ENCODE results near the gene MYH2.
"Not testable (repeated sequence)": the region's sequence is repeated elsewhere in the genome, so short reads cannot be mapped to it uniquely, and the experiment has no call there.

MYH2 gene

DNA sequence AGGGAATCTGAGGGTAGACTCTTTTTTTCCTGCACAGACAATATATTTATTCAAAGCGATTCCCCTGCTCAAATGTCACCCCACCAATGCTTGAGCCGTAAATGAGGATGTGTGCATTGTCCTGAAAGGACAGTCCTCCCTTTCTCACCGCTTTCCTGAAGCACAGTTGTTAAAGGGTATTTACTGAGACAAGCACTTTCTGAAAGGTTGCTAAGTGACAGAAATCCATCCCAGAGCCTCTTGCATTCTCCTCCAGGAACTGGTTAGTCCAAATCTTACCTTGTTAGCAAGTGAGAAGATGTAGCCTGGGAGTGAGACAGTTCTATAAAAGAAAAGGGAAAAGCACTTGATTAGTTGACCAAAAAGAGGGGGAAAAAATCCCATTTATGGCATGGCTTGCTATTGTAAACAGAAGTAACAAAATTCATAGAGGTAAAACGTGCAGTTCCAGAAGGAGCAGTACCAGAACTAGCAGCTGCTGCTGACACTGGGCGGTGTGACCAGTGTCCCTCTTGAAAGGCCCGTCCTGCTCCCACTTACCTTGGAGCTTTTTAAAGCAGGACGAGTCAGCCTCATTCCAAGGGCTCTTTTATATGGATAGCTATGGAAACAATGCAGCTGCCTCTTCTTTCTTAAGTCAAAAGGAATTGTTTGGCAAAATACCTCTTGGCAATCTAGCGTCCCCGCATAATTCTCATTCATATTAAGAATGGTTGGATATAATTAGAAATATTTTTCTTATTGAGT is at the start of gene MYH2:
MYH2 (minus strand) TSS at position 563 of the 747 bp plus-strand sequence. CDS start 1,738 bp downstream, outside the sequence.
- H3K4me1 Mint-ChIP-seq (ENCODE audit: low read depth): no peaks in the 10 kb centered on the region
- no peak for DNase-seq (ENCODE audit: low spot score)
- H3K36me3 Mint-ChIP-seq (ENCODE audit: low read depth): no peaks in the 10 kb centered on the region
- H3K4me3 Mint-ChIP-seq: no peak within 1 kb of the TSS
- H3K9me3 Mint-ChIP-seq: no peaks in the 10 kb centered on the region
- no peak within 1 kb of the TSS for H3K27ac Mint-ChIP-seq
- H3K27me3 Mint-ChIP-seq (ENCODE audit: low read depth): no peaks in the 10 kb centered on the region

DNA sequence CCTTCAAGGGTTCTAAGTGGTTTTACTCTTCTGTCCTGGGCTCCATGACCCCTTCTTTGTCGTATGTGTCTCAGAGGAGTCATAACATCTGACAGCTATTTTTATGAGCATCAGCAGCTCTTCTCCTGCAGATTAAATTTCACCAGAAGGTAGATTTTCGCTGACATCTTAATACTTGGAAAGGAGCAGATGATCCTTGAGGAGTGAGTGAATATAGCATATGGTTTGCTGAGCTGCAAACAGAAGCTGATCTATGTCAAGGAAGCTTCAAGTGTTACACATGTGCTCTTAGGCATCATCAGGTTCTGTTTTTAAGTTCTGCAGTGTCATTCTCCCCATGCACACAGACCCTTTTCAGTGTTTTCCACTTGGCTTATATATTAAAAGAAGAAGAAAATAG is 49.2 kb upstream of the MYH2 start:
- Mint-ChIP-seq H3K9me3 (no peaks in the 10 kb centered on the region), H3K27me3 (ENCODE audit: low read depth) (peaks cover 7% of the 10 kb centered on the region), H3K4me3 (no peak overlapping the region), H3K4me1 (ENCODE audit: low read depth) (no peaks in the 10 kb centered on the region), H3K36me3 (ENCODE audit: low read depth) (no peaks in the 10 kb centered on the region), H3K27ac (no peak overlapping the region)
- no peak for DNase-seq (ENCODE audit: low spot score)

- H3K9me3 Mint-ChIP-seq: no peaks in the 10 kb centered on the region
- DNase-seq (ENCODE audit: low spot score): no peak
- no peak overlapping the region for H3K27ac Mint-ChIP-seq
- no peaks in the 10 kb centered on the region for H3K36me3 Mint-ChIP-seq (ENCODE audit: low read depth)
- no peak overlapping the region for H3K4me3 Mint-ChIP-seq
- H3K27me3 Mint-ChIP-seq (ENCODE audit: low read depth): peaks cover 2% of the 10 kb centered on the region
- H3K4me1 Mint-ChIP-seq (ENCODE audit: low read depth): no peaks in the 10 kb centered on the region
Measured at GRCh38 chr17:10589553-10590145, 40.2 kb upstream of the MYH2 start.

DNA sequence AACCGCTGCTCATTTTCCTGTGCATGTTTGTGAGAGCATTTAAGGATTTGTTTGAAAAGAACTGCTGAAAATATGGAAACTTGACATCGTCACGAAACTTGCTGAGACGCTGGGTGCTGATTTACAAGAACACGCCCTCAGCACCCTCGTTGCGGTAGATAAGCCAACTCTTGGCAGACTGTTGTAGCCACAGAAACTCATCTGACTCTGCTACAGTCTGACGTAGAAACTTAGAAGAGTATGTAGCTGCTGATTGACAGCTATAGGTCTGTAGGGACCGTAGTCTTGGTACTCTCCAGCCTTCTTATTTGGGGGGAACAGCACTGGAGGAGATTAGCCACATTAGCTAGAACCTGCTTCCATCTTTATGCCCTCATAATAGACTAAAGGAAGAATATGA is 36.1 kb upstream of the MYH2 start:
- H3K27ac Mint-ChIP-seq: no peak overlapping the region
- no peak for DNase-seq (ENCODE audit: low spot score)
- H3K27me3 Mint-ChIP-seq (ENCODE audit: low read depth): peaks cover 6% of the 10 kb centered on the region
- H3K9me3 Mint-ChIP-seq: no peaks in the 10 kb centered on the region
- no peak overlapping the region for H3K4me3 Mint-ChIP-seq
- no peaks in the 10 kb centered on the region for H3K4me1 Mint-ChIP-seq (ENCODE audit: low read depth)
- H3K36me3 Mint-ChIP-seq (ENCODE audit: low read depth): no peaks in the 10 kb centered on the region

DNA sequence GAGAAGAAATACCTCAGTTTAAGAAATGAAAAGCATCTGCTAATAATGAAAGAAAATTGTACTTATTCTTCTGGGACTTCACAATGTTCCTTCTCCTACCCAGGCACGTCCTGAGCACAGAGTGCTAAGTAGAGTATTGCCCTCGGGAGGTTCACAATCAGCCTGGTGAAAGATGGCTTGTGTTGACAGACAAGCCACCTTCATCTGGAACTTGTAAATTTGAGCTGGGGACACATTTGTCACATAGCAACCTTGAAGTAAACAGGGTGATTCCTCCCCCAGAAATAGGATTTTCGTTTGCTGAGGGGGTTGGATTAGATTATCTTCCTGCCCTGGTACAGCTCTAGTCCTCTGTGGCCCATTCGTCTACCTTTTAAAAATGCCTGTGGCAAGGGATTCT is 34.4 kb upstream of the MYH2 start:
- H3K27ac Mint-ChIP-seq: no peak overlapping the region
- no peak overlapping the region for H3K4me3 Mint-ChIP-seq
- H3K4me1 Mint-ChIP-seq (ENCODE audit: low read depth): no peaks in the 10 kb centered on the region
- DNase-seq (ENCODE audit: low spot score): no peak
- H3K27me3 Mint-ChIP-seq (ENCODE audit: low read depth): peaks cover 6% of the 10 kb centered on the region
- H3K36me3 Mint-ChIP-seq (ENCODE audit: low read depth): no peaks in the 10 kb centered on the region
- no peaks in the 10 kb centered on the region for H3K9me3 Mint-ChIP-seq

DNA sequence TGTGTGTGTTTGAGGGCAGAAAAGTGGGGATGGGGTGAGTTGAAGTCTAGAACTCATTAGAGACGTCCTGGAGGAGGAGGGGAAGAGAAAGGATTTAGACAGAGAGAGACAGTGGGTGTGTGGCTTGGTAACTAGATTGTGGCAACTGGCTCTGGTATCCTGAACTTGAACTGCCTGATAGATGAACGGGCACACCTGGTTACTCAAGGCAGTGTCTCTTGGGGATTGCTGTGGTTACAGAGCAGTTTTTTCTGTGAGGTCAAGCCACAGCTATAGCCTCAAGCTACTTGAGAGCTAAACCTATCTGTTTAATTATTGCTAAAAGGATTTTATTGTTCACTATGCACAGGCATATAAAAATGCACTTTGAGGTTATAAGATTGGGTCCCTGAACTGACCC is 29.8 kb upstream of the MYH2 start:
- DNase-seq (ENCODE audit: low spot score): no peak
- H3K27me3 Mint-ChIP-seq (ENCODE audit: low read depth): peaks cover 6% of the 10 kb centered on the region
- H3K4me1 Mint-ChIP-seq (ENCODE audit: low read depth): no peaks in the 10 kb centered on the region
- no peak overlapping the region for H3K4me3 Mint-ChIP-seq
- no peaks in the 10 kb centered on the region for H3K36me3 Mint-ChIP-seq (ENCODE audit: low read depth)
- H3K9me3 Mint-ChIP-seq: no peaks in the 10 kb centered on the region
- no peak overlapping the region for H3K27ac Mint-ChIP-seq

GRCh38 chr17:10574324-10574723 is 24.9 kb upstream of the MYH2 start:
- no peak for DNase-seq (ENCODE audit: low spot score)
- no peaks in the 10 kb centered on the region for H3K4me1 Mint-ChIP-seq (ENCODE audit: low read depth)
- no peak overlapping the region for H3K4me3 Mint-ChIP-seq
- no peaks in the 10 kb centered on the region for H3K27me3 Mint-ChIP-seq (ENCODE audit: low read depth)
- no peaks in the 10 kb centered on the region for H3K36me3 Mint-ChIP-seq (ENCODE audit: low read depth)
- H3K9me3 Mint-ChIP-seq: no peaks in the 10 kb centered on the region
- H3K27ac Mint-ChIP-seq: no peak overlapping the region

DNA sequence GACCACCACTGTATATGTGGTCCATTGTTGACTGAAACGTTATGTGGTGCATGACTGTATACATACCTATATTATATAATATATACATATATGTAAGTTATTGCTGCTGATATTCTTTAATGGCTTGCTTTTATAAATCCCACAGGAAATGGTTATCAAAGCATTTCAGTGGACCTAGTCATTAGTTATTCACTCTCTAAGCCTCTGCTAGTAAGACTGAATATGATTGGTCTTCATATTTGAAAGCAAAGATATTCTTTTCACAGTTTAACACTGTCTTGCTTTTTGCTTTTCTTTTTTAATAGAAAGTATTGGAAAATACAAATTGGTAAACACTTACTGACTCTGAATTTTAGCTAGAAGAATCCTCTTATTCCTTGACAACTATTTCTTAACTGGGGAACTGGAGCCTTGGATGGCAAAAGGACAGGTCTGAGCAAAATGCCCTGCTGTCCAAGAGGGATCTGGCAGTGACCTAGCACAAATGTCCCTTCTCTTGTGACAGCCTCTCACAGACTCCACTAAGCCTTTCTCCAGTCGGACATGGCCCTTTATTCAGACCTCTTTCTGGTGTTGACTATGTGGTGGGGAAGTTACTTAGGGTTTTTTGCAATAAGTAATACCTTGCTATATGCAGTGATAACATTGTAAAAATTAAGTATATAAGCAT is 14.7 kb upstream of the MYH2 start:
- no peak for DNase-seq (ENCODE audit: low spot score)
- Mint-ChIP-seq H3K4me1 (ENCODE audit: low read depth) (no peaks in the 10 kb centered on the region), H3K9me3 (no peaks in the 10 kb centered on the region), H3K4me3 (no peak overlapping the region), H3K27me3 (ENCODE audit: low read depth) (no peaks in the 10 kb centered on the region), H3K27ac (no peak overlapping the region), H3K36me3 (ENCODE audit: low read depth) (no peaks in the 10 kb centered on the region)

DNA sequence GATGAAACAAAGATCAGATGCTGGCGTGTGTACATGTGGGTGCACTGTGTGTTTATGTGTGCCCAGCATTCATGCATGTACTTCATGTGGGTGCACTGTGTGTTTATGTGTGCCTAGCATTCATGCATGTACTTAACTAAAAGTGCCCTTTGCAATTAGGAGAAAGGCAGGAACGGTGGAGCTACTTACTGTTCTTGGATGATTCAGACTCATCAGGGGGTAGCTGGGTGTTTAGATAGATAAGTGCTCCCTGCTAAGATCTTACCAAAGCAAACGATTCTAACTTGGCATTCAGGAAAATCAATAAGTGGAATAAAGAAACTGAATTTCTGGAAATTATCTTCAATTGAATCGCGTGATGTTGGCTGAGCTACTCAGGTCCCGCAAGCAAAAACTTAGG is 8.6 kb upstream of the MYH2 start:
- Mint-ChIP-seq H3K4me1 (ENCODE audit: low read depth) (no peaks in the 10 kb centered on the region), H3K4me3 (no peak overlapping the region), H3K9me3 (no peaks in the 10 kb centered on the region), H3K36me3 (ENCODE audit: low read depth) (no peaks in the 10 kb centered on the region), H3K27ac (no peak overlapping the region), H3K27me3 (ENCODE audit: low read depth) (no peaks in the 10 kb centered on the region)
- DNase-seq (ENCODE audit: low spot score): no peak

DNA sequence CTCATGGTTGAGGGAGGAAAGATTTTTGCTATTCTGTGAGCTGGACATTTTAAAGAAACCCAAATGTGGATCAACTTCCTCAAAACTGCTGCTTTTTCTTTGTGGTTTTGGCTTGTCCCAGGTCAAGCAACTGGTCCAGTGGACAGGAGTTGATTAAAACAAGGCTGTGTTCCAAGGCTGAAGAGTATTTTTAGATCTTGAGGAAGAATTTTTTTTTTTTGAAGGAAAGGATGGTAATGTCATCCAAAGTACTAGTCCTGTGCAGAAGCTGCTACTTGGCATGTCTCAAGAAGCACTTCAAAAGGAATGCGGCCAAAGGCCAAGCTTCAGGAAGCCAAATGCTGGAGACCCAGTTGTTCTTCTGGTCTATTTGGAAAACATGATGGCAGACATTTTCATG is 8.0 kb upstream of the MYH2 start:
- DNase-seq (ENCODE audit: low spot score): no peak
- no peaks in the 10 kb centered on the region for H3K4me1 Mint-ChIP-seq (ENCODE audit: low read depth)
- H3K4me3 Mint-ChIP-seq: no peak overlapping the region
- no peak overlapping the region for H3K27ac Mint-ChIP-seq
- H3K9me3 Mint-ChIP-seq: no peaks in the 10 kb centered on the region
- no peaks in the 10 kb centered on the region for H3K36me3 Mint-ChIP-seq (ENCODE audit: low read depth)
- H3K27me3 Mint-ChIP-seq (ENCODE audit: low read depth): no peaks in the 10 kb centered on the region

DNA sequence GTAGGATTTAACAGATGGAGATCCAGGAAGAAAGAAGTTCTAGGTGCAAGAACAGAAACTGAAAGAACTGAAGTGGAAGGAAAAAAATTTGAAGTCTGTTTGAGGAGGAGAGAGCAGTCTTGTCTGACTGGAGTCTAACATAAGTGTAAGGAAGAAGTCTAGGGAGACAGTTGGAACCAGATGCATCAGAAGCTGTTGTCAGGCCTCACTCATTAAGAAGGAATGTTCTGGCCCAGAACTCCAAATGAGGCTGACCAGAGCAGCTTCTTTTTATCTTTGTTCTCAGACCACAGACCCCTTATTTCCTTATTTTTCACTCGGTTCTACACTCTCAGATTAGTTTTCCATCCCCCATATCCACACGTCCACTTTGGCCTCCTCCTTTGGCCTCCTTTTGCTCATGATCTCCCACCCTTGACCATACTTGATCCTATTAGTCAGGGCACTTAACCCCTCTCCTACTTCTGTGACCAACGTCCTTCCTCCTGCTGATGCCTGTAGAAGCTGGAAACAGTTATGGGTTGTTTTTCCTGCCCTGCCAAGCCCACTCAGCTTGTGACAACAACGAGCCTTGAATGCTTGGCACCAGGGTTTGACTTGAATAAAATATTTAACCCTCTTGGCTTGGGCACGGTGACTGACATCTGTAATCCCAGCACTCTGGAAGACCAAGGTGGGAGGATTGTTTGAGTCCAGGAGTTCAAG is 7.0 kb upstream of the MYH2 start:
- H3K27me3 Mint-ChIP-seq (ENCODE audit: low read depth): no peaks in the 10 kb centered on the region
- DNase-seq (ENCODE audit: low spot score): no peak
- H3K4me3 Mint-ChIP-seq: no peak overlapping the region
- H3K36me3 Mint-ChIP-seq (ENCODE audit: low read depth): no peaks in the 10 kb centered on the region
- no peak overlapping the region for H3K27ac Mint-ChIP-seq
- no peaks in the 10 kb centered on the region for H3K4me1 Mint-ChIP-seq (ENCODE audit: low read depth)
- no peaks in the 10 kb centered on the region for H3K9me3 Mint-ChIP-seq

- no peak for DNase-seq (ENCODE audit: low spot score)
- H3K27ac Mint-ChIP-seq: no peak overlapping the region
- no peaks in the 10 kb centered on the region for H3K4me1 Mint-ChIP-seq (ENCODE audit: low read depth)
- H3K27me3 Mint-ChIP-seq (ENCODE audit: low read depth): no peaks in the 10 kb centered on the region
- H3K4me3 Mint-ChIP-seq: no peak overlapping the region
- no peaks in the 10 kb centered on the region for H3K9me3 Mint-ChIP-seq
- no peaks in the 10 kb centered on the region for H3K36me3 Mint-ChIP-seq (ENCODE audit: low read depth)
Measured at GRCh38 chr17:10550014-10550413, 556 bp upstream of the MYH2 start.

- Mint-ChIP-seq H3K9me3 (no peaks in the 10 kb centered on the region), H3K36me3 (ENCODE audit: low read depth) (no peaks in the 10 kb centered on the region)
Measured at GRCh38 chr17:10547351-10547750, 2.1 kb downstream of the MYH2 start.

DNA sequence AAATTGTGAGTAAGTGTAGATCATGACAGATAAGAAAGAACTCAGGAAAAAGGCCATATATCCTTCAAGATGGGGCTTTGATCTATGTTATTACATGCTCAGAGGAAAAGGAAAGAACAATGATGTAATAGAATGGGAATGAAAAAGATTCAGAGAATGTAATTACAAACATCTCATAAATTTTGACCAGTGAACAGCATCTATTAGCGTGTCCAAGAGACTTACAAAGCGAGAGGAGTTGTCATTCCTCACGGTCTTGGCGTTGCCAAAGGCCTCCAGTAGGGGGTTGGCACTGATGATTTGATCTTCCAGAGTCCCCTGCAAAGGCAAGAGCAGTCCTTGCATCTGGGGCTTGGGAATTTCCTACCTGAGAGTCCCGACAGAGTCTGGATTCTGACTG is 6.0 kb downstream of the MYH2 start:
- not testable (repeated sequence) for H3K4me1 Mint-ChIP-seq (ENCODE audit: low read depth); H3K27me3 Mint-ChIP-seq (ENCODE audit: low read depth); H3K27ac Mint-ChIP-seq; DNase-seq (ENCODE audit: low spot score); H3K36me3 Mint-ChIP-seq (ENCODE audit: low read depth); H3K4me3 Mint-ChIP-seq
- H3K9me3 Mint-ChIP-seq: peaks cover 18% of the 10 kb centered on the region

More at GRCh38 chr17:10547351-10547750, 2.1 kb downstream of the MYH2 start:
- no peaks in the 10 kb centered on the region for H3K27me3 Mint-ChIP-seq (ENCODE audit: low read depth)
- no peaks in the 10 kb centered on the region for H3K4me1 Mint-ChIP-seq (ENCODE audit: low read depth)
- no peak overlapping the region for H3K4me3 Mint-ChIP-seq
- H3K27ac Mint-ChIP-seq: no peak overlapping the region
- DNase-seq (ENCODE audit: low spot score): no peak
